Measurements from ENCODE around the gene DTD2.
"Not testable (repeated sequence)": the region's sequence is repeated elsewhere in the genome, so short reads cannot be mapped to it uniquely, and the experiment has no call there.

Gene DTD2

DNA sequence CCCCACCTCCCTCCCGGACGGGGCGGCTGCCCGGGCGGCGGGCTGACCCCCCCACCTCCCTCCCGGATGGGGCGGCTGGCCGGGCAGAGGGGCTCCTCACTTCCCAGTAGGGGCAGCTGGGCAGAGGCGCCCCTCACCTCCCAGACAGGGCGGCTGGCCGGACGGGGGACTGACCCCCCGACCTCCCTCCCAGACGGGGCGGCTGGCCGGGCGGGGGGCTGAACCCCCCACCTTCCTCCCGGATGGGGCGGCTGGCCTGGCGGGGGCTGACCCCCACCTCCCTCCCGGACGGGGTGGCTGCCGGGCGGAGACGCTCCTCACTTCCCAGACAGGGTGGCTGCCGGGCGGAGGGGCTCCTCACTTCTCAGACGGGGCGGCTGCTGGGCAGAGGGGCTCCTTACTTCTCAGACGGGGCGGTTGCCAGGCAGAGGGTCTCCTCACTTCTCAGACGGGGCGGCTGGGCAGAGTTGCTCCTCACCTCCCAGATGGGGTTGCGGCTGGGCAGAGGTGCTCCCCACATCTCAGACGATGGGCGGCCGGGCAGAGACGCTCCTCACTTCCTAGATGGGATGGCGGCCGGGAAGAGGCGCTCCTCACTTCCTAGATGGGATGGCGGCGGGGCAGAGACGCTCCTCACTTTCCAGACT, 20.1 kb downstream of the DTD2 start:
- H3K9ac ChIP-seq (ENCODE audit: low read length); H3K4me1 ChIP-seq (ENCODE audit: control insufficient read depth in 1 of 2, insufficient read depth in 2 of 2, low read length in 2 of 2); H3K9me3 ChIP-seq (ENCODE audit: insufficient read depth, low read depth, low read length); H3K36me3 ChIP-seq (ENCODE audit: control insufficient read depth in 1 of 2, insufficient read depth in 2 of 2, low read length in 2 of 2); H3K27ac ChIP-seq (ENCODE audit: low read depth, low read length); H3K23ac ChIP-seq (ENCODE audit: low read length); H3K14ac ChIP-seq (ENCODE audit: low read length); H3K79me2 ChIP-seq (ENCODE audit: control insufficient read depth, insufficient read depth, low read length, poor library complexity); H4K91ac ChIP-seq (ENCODE audit: low read depth, low read length); H3K4ac ChIP-seq (ENCODE audit: low read depth, low read length); H3K79me1 ChIP-seq (ENCODE audit: low read length); H3K4me3 ChIP-seq (ENCODE audit: low read depth, low read length); H2BK12ac ChIP-seq (ENCODE audit: low read length); H2BK5ac ChIP-seq (ENCODE audit: low read depth, low read length, poor library complexity); H2AK5ac ChIP-seq (ENCODE audit: low read length); H3K18ac ChIP-seq (ENCODE audit: low read length); H2AFZ ChIP-seq (ENCODE audit: insufficient read depth, low read length, poor library complexity); H4K12ac ChIP-seq (ENCODE audit: low read depth, low read length); DNase-seq; H2BK120ac ChIP-seq (ENCODE audit: insufficient read depth, low read length, poor library complexity); H3K27me3 ChIP-seq (ENCODE audit: insufficient read depth, low read length); H4K8ac ChIP-seq (ENCODE audit: low read depth, low read length); H3K4me2 ChIP-seq (ENCODE audit: low read length): not testable (repeated sequence)
- no CpG with 5 or more reads among the region's 45 CpGs for WGBS (ENCODE audit: extremely low coverage, insufficient coverage, insufficient read length)

DNA sequence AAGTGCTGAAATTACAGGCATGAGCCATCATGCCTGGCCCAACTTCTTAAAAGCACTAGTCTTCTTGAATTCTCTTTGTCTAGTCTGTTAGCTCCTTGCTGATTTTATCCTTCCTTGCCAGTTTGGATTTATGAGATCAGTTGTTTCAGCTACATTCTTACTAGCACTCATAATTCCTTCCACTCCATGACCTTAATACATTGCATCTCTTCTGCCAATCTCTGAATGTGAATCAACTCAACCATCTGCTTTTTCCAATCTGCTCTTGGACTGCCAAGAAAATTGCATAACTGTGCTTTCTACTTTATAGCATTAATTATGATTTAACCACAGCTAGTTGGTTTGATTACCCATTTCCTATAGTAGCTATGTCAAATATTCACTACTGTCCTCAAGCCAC, 22.0 kb downstream of the DTD2 start:
- Histone ChIP-seq H3K36me3 (ENCODE audit: control insufficient read depth in 1 of 2, insufficient read depth in 2 of 2, low read length in 2 of 2) (no peaks in the 10 kb centered on the region), H3K4me3 (ENCODE audit: low read depth, low read length) (no peak overlapping the region), H3K79me1 (ENCODE audit: low read length) (no peaks in the 10 kb centered on the region), H4K91ac (ENCODE audit: low read depth, low read length) (no peak overlapping the region), H2BK12ac (ENCODE audit: low read length) (no peak overlapping the region), H3K4ac (ENCODE audit: low read depth, low read length) (no peak overlapping the region), H2BK5ac (ENCODE audit: low read depth, low read length, poor library complexity) (no peak overlapping the region), H4K12ac (ENCODE audit: low read depth, low read length) (no peak overlapping the region), H3K4me2 (ENCODE audit: low read length) (no peak overlapping the region), H3K9ac (ENCODE audit: low read length) (no peak overlapping the region), H3K9me3 (ENCODE audit: insufficient read depth, low read depth, low read length) (no peaks in the 10 kb centered on the region), H3K18ac (ENCODE audit: low read length) (no peak overlapping the region), H3K23ac (ENCODE audit: low read length) (no peak overlapping the region), H3K4me1 (ENCODE audit: control insufficient read depth in 1 of 2, insufficient read depth in 2 of 2, low read length in 2 of 2) (no peaks in the 10 kb centered on the region), H4K8ac (ENCODE audit: low read depth, low read length) (no peak overlapping the region), H2AK5ac (ENCODE audit: low read length) (no peak overlapping the region), H2BK120ac (ENCODE audit: insufficient read depth, low read length, poor library complexity) (no peak overlapping the region), H2AFZ (ENCODE audit: insufficient read depth, low read length, poor library complexity) (no peak overlapping the region), H3K27ac (ENCODE audit: low read depth, low read length) (no peak overlapping the region), H3K27me3 (ENCODE audit: insufficient read depth, low read length) (no peaks in the 10 kb centered on the region), H3K79me2 (ENCODE audit: control insufficient read depth, insufficient read depth, low read length, poor library complexity) (no peaks in the 10 kb centered on the region), H3K14ac (ENCODE audit: low read length) (no peak overlapping the region)
- DNase-seq = no peak

- Histone ChIP-seq H3K4me2 (ENCODE audit: low read length) (no peak overlapping the region), H3K9me3 (ENCODE audit: insufficient read depth, low read depth, low read length) (no peaks in the 10 kb centered on the region), H3K4ac (ENCODE audit: low read depth, low read length) (no peak overlapping the region), H2BK5ac (ENCODE audit: low read depth, low read length, poor library complexity) (no peak overlapping the region), H4K91ac (ENCODE audit: low read depth, low read length) (no peak overlapping the region), H3K4me3 (ENCODE audit: low read depth, low read length) (no peak overlapping the region), H2BK12ac (ENCODE audit: low read length) (no peak overlapping the region), H3K18ac (ENCODE audit: low read length) (no peak overlapping the region), H3K4me1 (ENCODE audit: control insufficient read depth in 1 of 2, insufficient read depth in 2 of 2, low read length in 2 of 2) (no peaks in the 10 kb centered on the region), H3K27ac (ENCODE audit: low read depth, low read length) (no peak overlapping the region), H3K27me3 (ENCODE audit: insufficient read depth, low read length) (no peaks in the 10 kb centered on the region), H2AFZ (ENCODE audit: insufficient read depth, low read length, poor library complexity) (no peak overlapping the region), H3K79me2 (ENCODE audit: control insufficient read depth, insufficient read depth, low read length, poor library complexity) (no peaks in the 10 kb centered on the region), H3K23ac (ENCODE audit: low read length) (no peak overlapping the region), H3K14ac (ENCODE audit: low read length) (no peak overlapping the region), H3K9ac (ENCODE audit: low read length) (no peak overlapping the region), H4K8ac (ENCODE audit: low read depth, low read length) (no peak overlapping the region), H3K79me1 (ENCODE audit: low read length) (no peaks in the 10 kb centered on the region), H2BK120ac (ENCODE audit: insufficient read depth, low read length, poor library complexity) (no peak overlapping the region), H3K36me3 (ENCODE audit: control insufficient read depth in 1 of 2, insufficient read depth in 2 of 2, low read length in 2 of 2) (no peaks in the 10 kb centered on the region), H4K12ac (ENCODE audit: low read depth, low read length) (no peak overlapping the region), H2AK5ac (ENCODE audit: low read length) (no peak overlapping the region)
- DNase-seq = no peak
- no CpG with 5 or more reads among the region's 11 CpGs for WGBS (ENCODE audit: extremely low coverage, insufficient coverage, insufficient read length)
Observed at GRCh38 chr14:31430634-31431264, 26.6 kb downstream of the DTD2 start.

GRCh38 chr14:31429791-31430190, 27.5 kb downstream of the DTD2 start:
- WGBS (ENCODE audit: extremely low coverage, insufficient coverage, insufficient read length) = no CpG with 5 or more reads among the region's 1 CpG
- Histone ChIP-seq H2AK5ac (ENCODE audit: low read length) (no peak overlapping the region), H2BK12ac (ENCODE audit: low read length) (no peak overlapping the region), H3K9me3 (ENCODE audit: insufficient read depth, low read depth, low read length) (no peaks in the 10 kb centered on the region), H3K79me2 (ENCODE audit: control insufficient read depth, insufficient read depth, low read length, poor library complexity) (no peaks in the 10 kb centered on the region), H3K23ac (ENCODE audit: low read length) (no peak overlapping the region), H3K14ac (ENCODE audit: low read length) (no peak overlapping the region), H3K9ac (ENCODE audit: low read length) (no peak overlapping the region), H4K8ac (ENCODE audit: low read depth, low read length) (no peak overlapping the region), H3K18ac (ENCODE audit: low read length) (no peak overlapping the region), H4K91ac (ENCODE audit: low read depth, low read length) (no peak overlapping the region), H3K4me1 (ENCODE audit: control insufficient read depth in 1 of 2, insufficient read depth in 2 of 2, low read length in 2 of 2) (no peaks in the 10 kb centered on the region), H2AFZ (ENCODE audit: insufficient read depth, low read length, poor library complexity) (no peak overlapping the region), H3K36me3 (ENCODE audit: control insufficient read depth in 1 of 2, insufficient read depth in 2 of 2, low read length in 2 of 2) (no peaks in the 10 kb centered on the region), H3K4me2 (ENCODE audit: low read length) (no peak overlapping the region), H3K27ac (ENCODE audit: low read depth, low read length) (no peak overlapping the region), H4K12ac (ENCODE audit: low read depth, low read length) (no peak overlapping the region), H2BK120ac (ENCODE audit: insufficient read depth, low read length, poor library complexity) (no peak overlapping the region), H3K4me3 (ENCODE audit: low read depth, low read length) (no peak overlapping the region), H3K4ac (ENCODE audit: low read depth, low read length) (no peak overlapping the region), H2BK5ac (ENCODE audit: low read depth, low read length, poor library complexity) (no peak overlapping the region), H3K79me1 (ENCODE audit: low read length) (no peaks in the 10 kb centered on the region), H3K27me3 (ENCODE audit: insufficient read depth, low read length) (no peaks in the 10 kb centered on the region)
- DNase-seq = no peak

Measured in trophoblast cell (in vitro differentiated cells and primary cell).